HG03571 (cell line): ENCODE data around the gene KRT15.

Source experiments
- ATAC-seq: cut with Tn5 transposase; IDR thresholded peaks from one replicate; pipeline ENCODE4 v1.9.1; 2021; ENCODE audit not compliant: unreplicated experiment

KRT15 gene

DNA sequence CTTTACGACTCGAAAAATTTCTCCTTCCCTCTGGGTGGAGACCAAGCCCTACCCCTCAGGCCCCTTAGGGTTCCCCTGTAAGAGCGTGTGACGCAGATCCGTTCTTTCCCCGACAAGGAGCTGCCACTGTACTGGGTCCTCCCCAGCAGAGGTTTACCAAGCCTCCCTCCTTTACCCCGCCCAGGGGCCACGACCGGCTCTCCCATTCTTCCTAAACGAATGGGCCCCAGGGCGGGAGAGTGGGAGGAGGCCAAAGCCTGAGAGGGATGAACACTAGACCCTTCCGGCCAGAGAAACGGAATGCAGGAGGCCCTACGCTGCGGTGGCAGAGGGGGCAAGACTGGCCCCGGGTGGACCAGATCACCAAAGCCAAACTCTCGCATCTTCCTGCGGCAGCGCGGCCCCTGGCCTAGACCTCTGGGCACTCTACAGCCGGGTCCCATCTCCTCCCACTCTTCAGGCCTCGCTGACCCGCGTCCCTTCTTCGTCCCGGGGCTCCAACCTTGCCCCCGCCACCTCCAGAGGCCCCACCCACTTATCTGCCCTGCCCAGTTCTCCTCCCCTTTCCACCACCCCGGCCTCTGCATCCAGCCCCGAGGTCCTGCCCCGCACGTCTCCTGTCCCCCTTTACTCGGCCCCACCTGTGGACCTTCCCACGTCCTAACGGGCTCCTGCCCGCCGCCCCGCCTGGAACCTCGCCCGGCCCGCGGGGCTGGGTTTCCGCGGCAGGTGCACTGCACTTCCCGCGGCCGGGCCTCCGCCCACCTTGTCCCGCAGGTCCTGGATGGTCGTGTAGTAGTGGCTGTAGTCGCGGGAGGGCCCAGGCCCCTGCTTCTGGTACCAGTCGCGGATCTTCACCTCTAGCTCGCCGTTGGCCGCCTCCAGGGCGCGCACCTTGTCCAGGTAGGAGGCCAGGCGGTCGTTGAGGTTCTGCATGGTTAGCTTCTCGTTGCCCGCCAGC lies 8.7 kb upstream of the KRT15 start:
- ATAC-seq, result no peak

- ATAC-seq, result no peak
Measured at GRCh38 chr17:41524261-41524660, 5.6 kb upstream of the KRT15 start.

DNA sequence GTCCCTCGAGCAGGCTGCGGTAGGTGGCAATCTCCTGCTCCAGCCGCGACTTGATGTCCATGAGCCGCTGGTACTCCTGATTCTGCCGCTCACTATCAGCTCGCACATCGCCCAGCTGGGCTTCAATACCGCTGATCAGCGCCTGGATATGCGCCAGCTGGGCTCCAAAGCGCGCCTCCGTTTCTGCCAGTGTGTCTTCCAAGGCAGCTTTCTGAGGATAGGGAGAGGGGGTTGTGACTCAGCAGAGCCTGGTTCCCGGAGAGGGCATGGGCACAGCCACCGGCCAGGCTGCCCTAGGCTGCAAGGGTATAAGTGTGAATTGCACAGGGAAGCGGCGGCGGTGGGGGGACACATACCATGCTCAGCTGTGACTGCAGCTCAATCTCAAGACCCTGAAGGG lies 5.1 kb upstream of the KRT15 start:
- no peak for ATAC-seq

GRCh38 chr17:41523225-41523593 lies 4.5 kb upstream of the KRT15 start:
- no peak for ATAC-seq

GRCh38 chr17:41522301-41523224 lies 3.9 kb upstream of the KRT15 start:
- no peak for ATAC-seq

DNA sequence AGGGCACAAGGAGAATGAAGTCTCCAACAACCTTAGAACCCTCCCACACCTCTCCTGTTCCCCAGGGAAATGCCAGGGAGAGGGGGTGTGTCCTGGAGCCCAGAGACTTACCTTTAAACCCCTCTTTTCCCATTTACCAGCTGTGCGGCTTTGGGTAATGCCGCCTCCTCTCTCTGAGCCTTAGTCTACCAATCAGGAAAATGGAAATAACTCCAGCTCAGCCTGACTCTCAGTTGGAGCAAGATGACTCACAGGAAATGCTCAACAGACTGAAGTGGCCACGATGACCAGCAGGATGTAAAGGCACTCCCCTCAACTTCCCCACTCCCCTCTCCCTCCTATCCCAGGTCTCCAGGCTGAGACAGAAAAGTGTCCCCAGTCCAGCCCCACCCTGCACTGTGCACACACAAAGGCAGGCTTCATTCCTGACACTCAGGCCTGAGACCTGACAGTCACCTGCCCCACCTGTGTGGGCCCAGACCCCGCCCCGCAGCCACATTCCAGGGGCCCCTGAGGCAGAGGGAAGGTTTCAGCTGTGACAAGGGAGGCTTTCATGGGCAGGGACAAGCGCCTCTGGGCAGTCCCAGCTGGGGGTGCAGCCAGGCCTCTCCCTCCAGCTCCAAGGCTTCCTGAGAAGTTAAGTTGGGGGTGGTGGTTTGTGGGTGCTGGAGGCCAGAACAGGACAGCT lies 3.0 kb upstream of the KRT15 start:
- ATAC-seq, result no peak

- no peak for ATAC-seq
Measured at GRCh38 chr17:41520821-41521521, 2.3 kb upstream of the KRT15 start.

GRCh38 chr17:41519501-41520224 lies 973 bp upstream of the KRT15 start:
- ATAC-seq, result no peak

- no peak for ATAC-seq
Measured at GRCh38 chr17:41518031-41518430, 659 bp downstream of the KRT15 start.

DNA sequence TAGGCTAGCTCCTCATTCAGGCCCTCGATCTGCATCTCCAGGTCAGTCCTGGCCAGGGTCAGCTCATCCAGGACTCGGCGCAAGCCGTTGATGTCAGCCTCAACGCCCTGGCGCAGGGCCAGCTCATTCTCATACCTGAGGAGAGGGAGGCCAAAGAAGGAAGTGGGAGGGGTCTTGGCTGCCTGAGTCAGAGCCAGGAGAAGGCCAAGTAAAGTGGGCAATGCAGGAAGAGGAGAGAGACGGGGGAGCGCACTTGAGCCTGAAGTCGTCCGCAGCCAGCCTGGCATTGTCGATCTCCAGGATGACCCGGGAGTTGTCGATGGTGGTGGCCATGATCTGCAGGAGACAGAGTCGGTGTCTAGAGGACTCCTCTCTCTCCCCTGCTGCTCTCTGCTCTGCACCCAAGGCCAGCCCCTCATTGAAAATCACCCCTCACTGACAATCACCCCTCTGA lies 1.8 kb downstream of the KRT15 start:
- ATAC-seq, result no peak

- no peak for ATAC-seq
Measured at GRCh38 chr17:41516147-41516829, 2.4 kb downstream of the KRT15 start.

- ATAC-seq, result no peak
Measured at GRCh38 chr17:41513168-41513547, 5.5 kb downstream of the KRT15 start.

GRCh38 chr17:41512546-41513167 lies 6.0 kb downstream of the KRT15 start:
- ATAC-seq, result no peak

DNA sequence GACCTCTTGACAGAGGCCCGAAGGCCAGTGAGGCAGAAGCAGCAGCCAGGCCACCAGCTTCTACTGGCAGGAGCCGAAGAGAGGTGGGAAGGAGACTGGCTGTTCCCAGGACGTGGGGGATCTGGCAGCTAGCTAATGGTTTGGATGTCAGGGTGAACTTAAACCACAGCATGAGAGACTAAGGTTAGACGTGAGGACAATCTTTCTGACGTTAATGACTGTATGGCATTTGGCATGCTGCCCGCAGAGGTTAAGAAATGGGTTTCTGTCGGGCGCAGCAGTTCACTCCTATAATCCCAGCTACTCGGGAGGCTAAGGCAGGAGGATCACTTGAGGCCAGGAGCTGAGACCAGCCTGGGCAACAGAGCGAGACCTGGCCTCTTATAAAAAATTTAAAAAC lies 7.0 kb downstream of the KRT15 start:
- no peak for ATAC-seq

GRCh38 chr17:41511116-41511515 lies 7.6 kb downstream of the KRT15 start:
- no peak for ATAC-seq

DNA sequence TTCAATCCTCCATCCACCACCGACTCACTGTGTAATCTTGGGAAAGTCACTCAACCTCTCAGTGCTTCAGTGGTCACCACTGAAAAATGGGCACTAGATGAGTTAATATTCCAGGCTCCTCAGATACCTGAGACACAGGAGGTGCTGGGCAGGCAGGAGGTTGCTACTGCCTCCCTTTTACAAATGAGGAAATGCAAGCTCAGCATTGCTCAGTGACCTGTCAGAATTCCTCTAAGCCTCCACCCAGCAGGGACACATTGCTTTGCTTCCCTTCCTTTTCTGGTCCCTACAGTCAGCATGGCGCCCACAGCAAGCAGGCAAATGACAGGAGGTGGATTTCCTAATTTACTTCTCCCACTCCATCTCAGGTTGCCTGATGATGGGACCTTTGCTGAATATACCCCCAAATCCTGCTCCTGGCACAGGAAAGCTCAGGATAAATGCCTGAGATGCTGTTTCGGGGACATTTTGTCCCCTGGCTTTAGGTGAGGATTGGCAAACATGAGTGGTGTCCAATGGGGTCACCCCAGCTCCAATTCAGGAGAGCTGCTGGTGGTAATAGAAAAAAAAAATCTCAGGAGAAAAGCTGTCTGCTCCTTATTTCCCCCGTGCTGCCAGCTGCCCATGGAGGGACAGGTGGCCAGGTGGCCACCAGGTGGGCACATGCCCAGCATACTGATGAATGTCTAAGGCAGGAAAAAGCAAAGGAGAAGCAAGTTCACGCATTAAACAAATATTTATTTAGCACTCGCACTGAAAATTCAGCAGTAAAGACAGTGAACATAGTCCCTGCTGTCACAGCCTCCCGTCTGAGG lies 8.2 kb downstream of the KRT15 start:
- ATAC-seq, result no peak

DNA sequence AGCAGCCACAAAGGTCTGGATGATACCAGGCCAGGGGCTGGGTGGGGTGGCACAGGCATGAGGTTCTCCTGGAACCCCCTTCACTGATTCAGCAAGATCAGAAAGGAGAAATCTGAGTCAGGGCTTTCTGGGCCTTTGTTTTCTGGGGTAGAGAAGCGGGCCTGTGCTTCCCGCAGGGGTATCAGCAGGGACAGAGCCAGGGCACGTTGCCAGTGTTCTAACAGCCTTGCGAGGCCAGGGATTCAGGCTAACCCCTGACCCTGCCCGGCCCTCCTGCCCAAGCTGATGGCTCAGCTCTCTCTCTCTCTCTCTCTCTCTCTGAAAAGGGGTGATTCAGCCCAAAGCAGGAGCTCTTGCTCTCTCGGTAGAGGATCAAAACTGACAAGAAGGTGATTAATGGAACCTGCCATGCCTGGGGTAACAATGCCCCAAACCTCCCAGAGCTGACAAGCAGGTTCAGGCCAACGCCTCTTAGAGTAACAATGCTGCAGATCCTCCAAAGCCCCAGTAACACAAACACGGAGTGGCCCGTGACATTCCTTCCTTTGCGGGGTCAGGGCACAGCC lies 11.3 kb downstream of the KRT15 start:
- no peak for ATAC-seq
